Measurements from ENCODE around the gene MYO18B.

MYO18B gene

DNA sequence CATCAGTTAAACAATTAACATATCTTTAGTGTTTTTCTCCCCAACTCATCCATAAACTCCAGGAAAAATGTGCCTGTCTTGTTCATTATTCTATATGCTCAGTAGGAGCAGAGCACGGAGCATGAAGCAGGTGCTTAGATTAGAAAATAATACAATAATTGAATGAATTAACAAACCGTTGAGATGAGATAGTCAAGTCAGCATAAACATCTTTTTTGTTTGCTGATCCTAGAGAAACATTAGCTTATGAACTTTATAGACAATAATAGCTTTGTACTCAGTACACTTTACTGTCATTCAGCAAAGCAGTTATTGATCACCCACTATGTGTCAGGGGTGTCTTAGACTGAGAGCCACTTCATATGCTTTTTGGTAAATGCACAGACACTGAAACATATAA is 322.1 kb downstream of the MYO18B start:
- DNase-seq, result no peak

DNA sequence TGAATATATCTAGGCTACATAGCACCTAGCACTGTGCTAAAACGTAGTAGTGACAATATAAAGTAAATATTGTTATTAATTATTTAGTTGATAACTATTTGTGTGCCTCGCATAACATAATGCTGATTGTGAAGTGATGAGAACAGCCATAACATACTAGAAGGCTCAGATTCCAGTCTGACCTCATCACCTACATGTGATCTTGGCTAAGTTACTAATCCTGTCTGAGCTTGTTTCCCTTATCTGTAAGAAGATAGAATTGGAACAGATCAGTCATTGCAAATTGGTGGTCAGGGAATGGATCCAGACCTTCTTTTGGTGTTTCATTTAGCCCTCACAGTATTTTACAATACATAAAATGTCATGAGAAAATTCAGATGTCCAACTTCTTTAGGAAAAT is 323.9 kb downstream of the MYO18B start:
- no peak for DNase-seq

DNA sequence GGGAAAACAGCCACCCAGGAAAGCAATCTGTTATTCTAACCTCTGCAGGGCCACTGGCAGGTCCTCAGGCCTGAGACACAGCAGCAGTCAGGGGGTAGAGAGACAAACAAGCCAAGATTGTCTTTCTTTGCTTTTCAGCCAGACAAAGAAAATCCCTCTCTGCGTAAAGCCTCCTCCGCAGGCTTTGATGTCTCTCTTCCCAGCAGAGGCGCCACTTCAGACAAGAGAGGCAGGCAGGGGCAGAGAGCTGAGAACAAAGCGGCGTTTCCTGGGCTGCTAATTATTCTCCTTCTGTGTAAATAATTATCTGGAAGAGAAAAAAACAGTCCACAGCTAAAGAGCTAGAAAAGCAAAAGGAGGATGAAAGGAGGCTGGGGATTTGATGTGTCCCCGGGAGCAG is 324.5 kb downstream of the MYO18B start:
- no peak for DNase-seq

DNA sequence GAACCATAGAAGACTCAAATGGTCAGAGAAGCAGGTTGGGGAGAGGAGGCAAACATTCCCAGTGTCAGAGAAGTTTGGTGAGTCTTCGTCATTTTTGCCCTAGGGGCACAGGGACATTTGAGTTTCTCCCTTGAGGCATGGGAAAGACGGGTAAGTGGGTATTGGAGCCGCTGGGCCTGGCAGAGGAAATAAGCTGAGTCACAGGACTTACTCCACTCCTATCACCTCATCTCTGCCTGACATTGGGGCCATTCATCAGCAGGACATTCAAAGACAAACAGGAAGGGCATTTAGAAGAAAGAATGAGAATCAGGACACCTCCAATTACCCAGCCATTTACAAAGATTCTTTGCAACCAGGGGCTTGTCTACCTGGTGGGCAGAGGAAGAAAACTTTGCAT is 326.6 kb downstream of the MYO18B start:
- DNase-seq, result no peak

DNA sequence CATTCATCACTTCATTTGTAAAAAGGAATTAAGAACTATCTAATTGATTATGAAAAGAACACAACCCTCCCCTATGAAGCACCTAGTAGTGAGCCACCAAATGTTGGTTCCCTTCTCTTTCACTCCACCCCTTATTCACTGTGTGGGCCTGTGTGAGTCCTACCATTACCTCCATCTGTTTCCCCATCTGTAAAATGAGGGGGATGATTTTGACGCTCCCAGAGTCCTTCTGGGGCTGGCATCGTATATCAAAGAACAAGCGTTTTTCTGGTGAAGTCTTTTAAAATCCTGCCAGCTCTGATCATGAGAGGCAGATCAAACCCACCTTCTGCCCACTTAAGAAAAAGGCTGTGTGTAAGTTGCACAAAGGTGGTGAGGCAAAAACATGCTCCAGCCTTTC is 330.6 kb downstream of the MYO18B start:
- DNase-seq, result no peak

DNA sequence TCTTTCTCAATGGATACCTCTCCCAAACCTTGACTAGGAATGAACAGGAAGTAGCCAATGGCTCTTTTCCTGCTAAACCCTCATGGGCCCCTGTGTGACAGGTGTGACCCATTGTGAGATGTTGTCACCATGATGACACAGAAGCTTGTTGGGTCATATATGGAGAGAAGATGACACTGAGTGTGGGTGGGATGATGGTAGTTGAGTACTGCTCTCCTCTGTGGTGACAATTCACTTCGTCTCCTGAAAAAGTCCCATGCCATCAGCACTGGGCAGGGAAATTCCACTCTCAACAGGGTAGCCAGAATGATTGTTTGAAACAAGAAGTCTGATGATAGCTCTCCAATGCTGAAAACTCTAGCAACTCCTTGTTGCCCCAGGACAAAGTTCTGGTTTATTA is 333.3 kb downstream of the MYO18B start:
- DNase-seq, result peak; percentile 5

DNA sequence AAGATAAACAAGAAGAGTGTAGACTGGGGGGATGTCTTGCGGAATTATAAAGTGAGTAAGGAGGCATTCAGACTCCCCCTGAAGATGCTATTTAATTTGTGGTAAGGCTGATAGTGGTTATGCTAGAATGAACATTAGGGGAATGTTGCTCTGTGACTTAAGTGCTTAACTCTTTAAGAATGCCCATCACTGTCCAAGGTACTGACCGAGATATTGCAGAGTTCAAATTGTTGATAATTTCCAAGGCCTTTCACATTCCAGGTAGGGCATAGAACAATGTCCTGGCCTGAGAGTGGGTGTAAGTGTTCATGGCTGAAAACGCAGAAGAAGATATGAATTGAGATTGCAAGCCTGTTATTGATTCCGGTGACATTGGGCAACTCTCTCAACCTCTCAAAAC is 337.0 kb downstream of the MYO18B start:
- no peak for DNase-seq
